Ishikawa (cell line): ENCODE data around the gene P2RX1.

Experiments
- CEBPB ChIP-seq: IDR thresholded peaks from 2 replicates; pipeline ENCODE4 v1.6.1; 2012
- CREB1 ChIP-seq: IDR thresholded peaks from 2 replicates; pipeline ENCODE4 v1.6.1; 2012; ENCODE audit warnings: low read depth
- EP300 ChIP-seq: IDR thresholded peaks from 2 replicates; pipeline ENCODE4 v1.6.1; 2012; ENCODE audit warnings: borderline replicate concordance
- NFIC ChIP-seq: IDR thresholded peaks from 2 replicates; pipeline ENCODE4 v1.6.1; 2012
- RAD21 ChIP-seq: IDR thresholded peaks from 2 replicates; pipeline ENCODE4 v1.6.1; 2012; ENCODE audit warnings: low read depth
- TAF1 ChIP-seq: IDR thresholded peaks from 2 replicates; pipeline ENCODE4 v1.6.1; 2012; ENCODE audit warnings: low read depth, mild to moderate bottlenecking
- TEAD4 ChIP-seq: IDR thresholded peaks from 2 replicates; pipeline ENCODE4 v1.6.1; 2012
- USF1 ChIP-seq: IDR thresholded peaks from 2 replicates; pipeline ENCODE4 v1.6.1; 2012
- YY1 ChIP-seq: IDR thresholded peaks from 2 replicates; pipeline ENCODE4 v1.6.1; 2012; ENCODE audit warnings: low read depth
- TF ChIP-seq, protein P1 (sequence below): IDR thresholded peaks from 2 replicates; pipeline ENCODE4 v1.6.1; 2012; ENCODE audit warnings: low read depth, mild to moderate bottlenecking
- TF ChIP-seq, protein P2 (sequence below): IDR thresholded peaks from 2 replicates; pipeline ENCODE4 v1.6.1; 2012

- TF ChIP-seq, protein P1, sequence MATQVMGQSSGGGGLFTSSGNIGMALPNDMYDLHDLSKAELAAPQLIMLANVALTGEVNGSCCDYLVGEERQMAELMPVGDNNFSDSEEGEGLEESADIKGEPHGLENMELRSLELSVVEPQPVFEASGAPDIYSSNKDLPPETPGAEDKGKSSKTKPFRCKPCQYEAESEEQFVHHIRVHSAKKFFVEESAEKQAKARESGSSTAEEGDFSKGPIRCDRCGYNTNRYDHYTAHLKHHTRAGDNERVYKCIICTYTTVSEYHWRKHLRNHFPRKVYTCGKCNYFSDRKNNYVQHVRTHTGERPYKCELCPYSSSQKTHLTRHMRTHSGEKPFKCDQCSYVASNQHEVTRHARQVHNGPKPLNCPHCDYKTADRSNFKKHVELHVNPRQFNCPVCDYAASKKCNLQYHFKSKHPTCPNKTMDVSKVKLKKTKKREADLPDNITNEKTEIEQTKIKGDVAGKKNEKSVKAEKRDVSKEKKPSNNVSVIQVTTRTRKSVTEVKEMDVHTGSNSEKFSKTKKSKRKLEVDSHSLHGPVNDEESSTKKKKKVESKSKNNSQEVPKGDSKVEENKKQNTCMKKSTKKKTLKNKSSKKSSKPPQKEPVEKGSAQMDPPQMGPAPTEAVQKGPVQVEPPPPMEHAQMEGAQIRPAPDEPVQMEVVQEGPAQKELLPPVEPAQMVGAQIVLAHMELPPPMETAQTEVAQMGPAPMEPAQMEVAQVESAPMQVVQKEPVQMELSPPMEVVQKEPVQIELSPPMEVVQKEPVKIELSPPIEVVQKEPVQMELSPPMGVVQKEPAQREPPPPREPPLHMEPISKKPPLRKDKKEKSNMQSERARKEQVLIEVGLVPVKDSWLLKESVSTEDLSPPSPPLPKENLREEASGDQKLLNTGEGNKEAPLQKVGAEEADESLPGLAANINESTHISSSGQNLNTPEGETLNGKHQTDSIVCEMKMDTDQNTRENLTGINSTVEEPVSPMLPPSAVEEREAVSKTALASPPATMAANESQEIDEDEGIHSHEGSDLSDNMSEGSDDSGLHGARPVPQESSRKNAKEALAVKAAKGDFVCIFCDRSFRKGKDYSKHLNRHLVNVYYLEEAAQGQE = no peak
- TF ChIP-seq RAD21 = no peak
- no peak for TF ChIP-seq CREB1
- TF ChIP-seq EP300 = no peak
- TF ChIP-seq USF1 = peak; percentile 92
- TF ChIP-seq TEAD4 = no peak
- no peak for TF ChIP-seq YY1
- no peak for TF ChIP-seq NFIC
- no peak for TF ChIP-seq CEBPB
- TF ChIP-seq, protein P2, sequence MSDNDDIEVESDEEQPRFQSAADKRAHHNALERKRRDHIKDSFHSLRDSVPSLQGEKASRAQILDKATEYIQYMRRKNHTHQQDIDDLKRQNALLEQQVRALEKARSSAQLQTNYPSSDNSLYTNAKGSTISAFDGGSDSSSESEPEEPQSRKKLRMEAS = peak; percentile 90
- 0 out of 2 replicates have a peak, but pooled peaks have one; percentile 3 for TF ChIP-seq TAF1
Observed at GRCh38 chr17:3892095-3892998, 23.9 kb downstream of the P2RX1 start.
